OCI-LY7 (cell line): ENCODE measurements around the gene HSPA12A. TPM values are rescaled to one million over a fixed set of nuclear protein-coding genes. Genes with fewer than 3 reads are reported as not detected.

Experiments used
- BruUV-seq: library from RNA; stranded (reverse); fragments of 400-500 nt; replicated peaks from 2 replicates; lab custom pipeline; 2021; lab: Mats Ljungman, UMichigan
- CTCF ChIA-PET: fragments of 300-600 bp; sonication (Branson Sonifier 250); formaldehyde crosslinking; loops from one replicate; lab custom pipeline; 2022; ENCODE audit warnings: antibody characterized with exemption; ENCODE audit not compliant: unreplicated experiment; lab: Charles Lee
- POLR2A ChIA-PET: fragments of 300-600 bp; sonication (Branson Sonifier 250); formaldehyde crosslinking; loops from one replicate; lab custom pipeline; 2022; ENCODE audit warnings: antibody characterized with exemption; lab: Charles Lee
- DNase-seq: peaks from one replicate; pipeline ENCODE4 v3.0.0-alpha.2; 2015; ENCODE audit warnings: low spot score
- H2AFZ ChIP-seq: fragments of 200-600 bp; sonication (generic), shearing (Covaris generic); 2 replicates; pipeline ENCODE4 v1.6.1; 2014; ENCODE audit warnings: mild to moderate bottlenecking, antibody characterized with exemption, low read length, moderate library complexity
- H3K27ac ChIP-seq: fragments of 200-600 bp; sonication (generic); 2 replicates; pipeline ENCODE4 v1.5.1; 2014; ENCODE audit warnings: mixed run types, low read depth, mild to moderate bottlenecking, moderate library complexity, low read length, inconsistent platforms; ENCODE audit not compliant: poor library complexity, severe bottlenecking
- H3K36me3 ChIP-seq: fragments of 200-600 bp; sonication (generic); 2 replicates; pipeline ENCODE4 v1.6.1; 2014; ENCODE audit warnings: mild to moderate bottlenecking, antibody characterized with exemption, low read length, moderate library complexity, mixed read lengths; ENCODE audit not compliant: insufficient read depth
- H3K4me1 ChIP-seq: fragments of 200-600 bp; sonication (generic); 2 replicates; pipeline ENCODE4 v1.5.1; 2014; ENCODE audit warnings: mild to moderate bottlenecking, low read length; ENCODE audit not compliant: insufficient read depth, poor library complexity, severe bottlenecking
- H3K4me2 ChIP-seq: fragments of 200-600 bp; sonication (generic); 2 replicates; pipeline ENCODE4 v1.6.1; 2014; ENCODE audit warnings: mild to moderate bottlenecking, low read length
- H3K4me3 ChIP-seq: fragments of 200-600 bp; sonication (generic); 2 replicates; pipeline ENCODE4 v1.5.1; 2014; ENCODE audit warnings: mild to moderate bottlenecking, low read depth, low read length; ENCODE audit not compliant: poor library complexity, severe bottlenecking
- H3K79me2 ChIP-seq: fragments of 200-600 bp; sonication (generic); 2 replicates; pipeline ENCODE4 v1.6.1; 2016; ENCODE audit warnings: low read depth, mild to moderate bottlenecking, low read length, moderate library complexity, mixed read lengths; ENCODE audit not compliant: insufficient read depth
- H3K9me2 ChIP-seq: fragments of 200-600 bp; sonication (generic); 2 replicates; pipeline ENCODE4 v1.6.1; 2016; ENCODE audit warnings: mild to moderate bottlenecking, low read length, mixed read lengths; ENCODE audit not compliant: insufficient read depth
- H3K9me3 ChIP-seq: fragments of 200-600 bp; sonication (generic); 2 replicates; pipeline ENCODE4 v1.6.1; 2014; ENCODE audit warnings: mild to moderate bottlenecking, mixed run types, low read length, mixed read lengths
- H4K20me1 ChIP-seq: fragments of 200-600 bp; sonication (generic); 2 replicates; pipeline ENCODE4 v1.6.1; 2014; ENCODE audit warnings: mild to moderate bottlenecking, antibody characterized with exemption, low read length, moderate library complexity, mixed read lengths; ENCODE audit not compliant: insufficient read depth
- CTCF ChIP-seq: fragments of 200-600 bp; sonication (generic); conservative IDR thresholded peaks from 2 replicates; pipeline ENCODE4 v1.5.1; 2014; ENCODE audit warnings: mild to moderate bottlenecking, antibody characterized with exemption, low read length, moderate library complexity, mixed read lengths
- EZH2phosphoT487 ChIP-seq: fragments of 200-600 bp; sonication (generic); IDR thresholded peaks from 2 replicates; pipeline ENCODE4 v1.6.1; 2018; ENCODE audit warnings: low read depth, borderline replicate concordance, mild to moderate bottlenecking, mixed run types, antibody characterized with exemption, low read length, moderate library complexity, mixed read lengths
- intact Hi-C: fragments of 100-400 bp; cut with micrococcal nuclease; formaldehyde crosslinking; loops from one replicate; pipeline ENCODE4 v1.10.0; 2022; ENCODE audit not compliant: unreplicated experiment
- total RNA-seq, 2 experiments: library from RNA; depleted of rRNA in 1 of 2; stranded (reverse); fragments of >200 nt in 1 of 2; shearing (Covaris generic) in 1 of 2; gene quantifications; 2 replicates each; pipeline ENCODE4 v1.2.3, GENCODE V29; 2014 to 2022

The HSPA12A gene
- total RNA-seq, 2 experiments from 2014 or later, result 3.7 TPM; not detected in 1

DNA sequence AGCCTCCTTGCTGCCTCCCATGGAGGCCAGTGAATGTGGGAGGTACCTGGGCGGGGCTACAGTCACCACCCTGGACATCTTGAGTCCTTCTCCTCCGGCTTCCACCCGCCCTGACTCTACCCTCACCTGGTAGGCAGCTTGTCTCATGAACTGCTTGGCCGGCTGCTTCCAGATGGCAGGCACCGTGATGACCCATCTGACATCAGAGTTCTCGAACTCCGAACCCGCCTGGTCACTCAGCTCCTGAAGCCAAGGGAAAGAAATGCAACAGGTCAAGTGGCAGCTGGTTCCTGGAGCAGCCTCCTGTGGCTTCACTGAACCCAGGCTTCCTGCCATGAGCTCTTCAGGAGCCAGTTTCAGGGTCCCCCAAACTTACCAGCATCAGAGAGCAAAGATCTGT lies 50.1 kb downstream of the HSPA12A start:
- ChIA-PET CTCF (interaction anchor here (0.7 kb wide), 1 partner anchor 176 kb away, joined by 3 read pairs; no protein-coding TSS in a partner anchor), POLR2A (no interaction called here)
- H2AFZ ChIP-seq, result no peak overlapping the region
- TF ChIP-seq CTCF, result no peak
- TF ChIP-seq EZH2phosphoT487, result no peak
- no peaks in the 10 kb centered on the region for H3K79me2 ChIP-seq
- no TSS peak for BruUV-seq
- H3K27ac ChIP-seq, result no peak overlapping the region
- H3K9me2 ChIP-seq, result no peaks in the 10 kb centered on the region
- no peaks in the 10 kb centered on the region for H3K36me3 ChIP-seq
- intact Hi-C loops, result no loop called here
- no peaks in the 10 kb centered on the region for H4K20me1 ChIP-seq
- no peak for DNase-seq
- H3K9me3 ChIP-seq, result no peaks in the 10 kb centered on the region
- no peaks in the 10 kb centered on the region for H3K4me1 ChIP-seq
- no peak overlapping the region for H3K4me3 ChIP-seq
- no peak overlapping the region for H3K4me2 ChIP-seq

DNA sequence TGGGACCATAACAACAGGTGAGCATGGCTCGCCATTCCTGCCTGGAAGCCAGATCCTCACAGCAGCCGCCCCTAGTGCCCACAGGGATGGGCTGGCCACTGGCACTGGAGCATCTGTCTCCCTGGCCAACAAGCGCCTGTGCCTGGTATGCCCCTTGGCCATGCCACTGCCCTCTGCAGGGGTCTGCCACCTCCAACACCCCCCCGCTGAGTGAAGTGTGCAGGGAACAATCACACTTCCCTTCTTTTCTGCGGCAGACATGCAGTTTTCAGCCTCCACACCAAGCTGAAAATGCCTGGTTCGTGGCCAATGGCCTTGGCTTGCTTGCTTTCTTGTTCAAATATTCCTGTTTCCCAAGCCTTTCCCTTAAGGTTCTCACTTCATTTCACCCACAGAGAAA lies 50.7 kb downstream of the HSPA12A start:
- Histone ChIP-seq H3K4me1 (no peaks in the 10 kb centered on the region), H3K9me2 (no peaks in the 10 kb centered on the region), H4K20me1 (no peaks in the 10 kb centered on the region), H3K36me3 (no peaks in the 10 kb centered on the region), H3K79me2 (no peaks in the 10 kb centered on the region), H3K4me3 (no peak overlapping the region), H3K27ac (no peak overlapping the region), H2AFZ (no peak overlapping the region), H3K4me2 (no peak overlapping the region), H3K9me3 (no peaks in the 10 kb centered on the region)
- no TSS peak for BruUV-seq
- ChIA-PET POLR2A (no interaction called here), CTCF (no interaction called here)
- TF ChIP-seq CTCF, result no peak
- TF ChIP-seq EZH2phosphoT487, result no peak
- no peak for DNase-seq
- intact Hi-C loops, result no loop called here

GRCh38 chr10:116690356-116691322 lies 51.7 kb downstream of the HSPA12A start:
- Histone ChIP-seq H4K20me1 (no peaks in the 10 kb centered on the region), H3K36me3 (no peaks in the 10 kb centered on the region), H3K9me2 (no peaks in the 10 kb centered on the region), H3K4me3 (no peak overlapping the region), H3K4me1 (no peaks in the 10 kb centered on the region), H3K79me2 (no peaks in the 10 kb centered on the region), H2AFZ (no peak overlapping the region), H3K27ac (no peak overlapping the region), H3K4me2 (no peak overlapping the region), H3K9me3 (no peaks in the 10 kb centered on the region)
- BruUV-seq, result no TSS peak
- no peak for DNase-seq
- TF ChIP-seq EZH2phosphoT487 (no peak), CTCF (no peak)
- intact Hi-C loops, result no loop called here
- POLR2A ChIA-PET, result interaction anchor here (0.6 kb wide), 1 partner anchor 600 kb away, joined by 6 read pairs; no protein-coding TSS in a partner anchor
- CTCF ChIA-PET, result no interaction called here
